Upper lobe of right lung (tissue), 1 donor: ENCODE results near the gene NAALADL2. TPM values are rescaled to one million over a fixed set of nuclear protein-coding genes. Genes with fewer than 3 reads are reported as not detected.

Experiments used
- ATAC-seq: fragments of 200-7000 bp; cut with Tn5 transposase; one replicate; pipeline ENCODE4 v1.9.1; 2020; ENCODE audit warnings: mild to moderate bottlenecking, moderate library complexity
- DNase-seq: peaks from one replicate; pipeline ENCODE4 v3.0.0-alpha.2; 2020
- H3K27ac ChIP-seq: fragments of 200-600 bp; one replicate; pipeline ENCODE4 v1.8.0; 2022
- H3K27me3 ChIP-seq: fragments of 200-600 bp; one replicate; pipeline ENCODE4 v1.8.0; 2022; ENCODE audit warnings: mild to moderate bottlenecking
- H3K36me3 ChIP-seq: fragments of 200-600 bp; one replicate; pipeline ENCODE4 v1.8.0; 2022
- H3K4me1 ChIP-seq: fragments of 200-600 bp; one replicate; pipeline ENCODE4 v1.8.0; 2022
- H3K4me3 ChIP-seq: fragments of 200-600 bp; one replicate; pipeline ENCODE4 v1.8.0; 2022; ENCODE audit warnings: mild to moderate bottlenecking
- H3K9me3 ChIP-seq: fragments of 200-600 bp; one replicate; pipeline ENCODE4 v1.8.0; 2022
- CTCF ChIP-seq: fragments of 200-600 bp; IDR thresholded peaks from one replicate; pipeline ENCODE4 v1.8.0; 2022; ENCODE audit warnings: antibody characterized with exemption
- intact Hi-C: fragments of 100-400 bp; cut with DNase I; formaldehyde crosslinking; loops from one replicate; pipeline ENCODE4 v1.11.0; 2022
- total RNA-seq: library from RNA; stranded (reverse); fragmentation: NEBNext Ultra II Directional; extraction: Animal tissue kit (Norgen Biotek cat#: 25700); gene quantifications from one replicate; pipeline ENCODE4 v1.2.1, GENCODE V29; 2021
- donor health status: DM: no; HTN: yes; CAD: no; lungs with severe emphysema.

Gene NAALADL2
- total RNA-seq, 1 donor from 2014 or later = 8.5 TPM

GRCh38 chr3:174857301-174857700, 1.8 kb upstream of the NAALADL2 start:
- Histone ChIP-seq H3K27ac (no peak overlapping the region), H3K4me1 (no peaks in the 10 kb centered on the region), H3K4me3 (no peak overlapping the region), H3K36me3 (no peaks in the 10 kb centered on the region), H3K27me3 (no peaks in the 10 kb centered on the region), H3K9me3 (no peaks in the 10 kb centered on the region)
- no peak for ATAC-seq
- DNase-seq = no peak
- intact Hi-C loops = no loop called here
- TF ChIP-seq CTCF = no peak

- no peak for DNase-seq
- intact Hi-C loops = no loop called here
- Histone ChIP-seq H3K27ac (no peak overlapping the region), H3K4me1 (no peaks in the 10 kb centered on the region), H3K9me3 (no peaks in the 10 kb centered on the region), H3K4me3 (no peak overlapping the region), H3K27me3 (no peaks in the 10 kb centered on the region), H3K36me3 (no peaks in the 10 kb centered on the region)
- no peak for ATAC-seq
- no peak for TF ChIP-seq CTCF
Observed at GRCh38 chr3:174858353-174858752, 781 bp upstream of the NAALADL2 start.

GRCh38 chr3:174859756-174860155, 622 bp downstream of the NAALADL2 start:
- Histone ChIP-seq H3K4me3 (peak overlapping the region; percentile 19), H3K27me3 (no peaks in the 10 kb centered on the region), H3K4me1 (no peaks in the 10 kb centered on the region), H3K9me3 (no peaks in the 10 kb centered on the region), H3K27ac (no peak overlapping the region), H3K36me3 (no peaks in the 10 kb centered on the region)
- DNase-seq (no peak), ATAC-seq (peak; percentile 73)
- intact Hi-C loops = no loop called here
- TF ChIP-seq CTCF = no peak

- H3K9me3 ChIP-seq = no peaks in the 10 kb centered on the region
- TF ChIP-seq CTCF = peak; percentile 29
- ATAC-seq (peak; percentile 95), DNase-seq (no peak)
- H3K27me3 ChIP-seq = no peaks in the 10 kb centered on the region
- H3K36me3 ChIP-seq = no peaks in the 10 kb centered on the region
- H3K4me3 ChIP-seq = no peak overlapping the region
- intact Hi-C loops = no loop called here
- H3K4me1 ChIP-seq = no peaks in the 10 kb centered on the region
- H3K27ac ChIP-seq = no peak overlapping the region
Observed at GRCh38 chr3:174862101-174862500, 3.0 kb downstream of the NAALADL2 start.

- Histone ChIP-seq H3K9me3 (no peaks in the 10 kb centered on the region), H3K4me1 (no peaks in the 10 kb centered on the region), H3K27me3 (no peaks in the 10 kb centered on the region), H3K27ac (no peak overlapping the region), H3K4me3 (no peak overlapping the region), H3K36me3 (no peaks in the 10 kb centered on the region)
- no peak for TF ChIP-seq CTCF
- DNase-seq (no peak), ATAC-seq (no peak)
- intact Hi-C loops = no loop called here
Observed at GRCh38 chr3:174862666-174863065, 3.5 kb downstream of the NAALADL2 start.

- H3K27ac ChIP-seq = no peak overlapping the region
- no peaks in the 10 kb centered on the region for H3K4me1 ChIP-seq
- intact Hi-C loops = no loop called here
- no peaks in the 10 kb centered on the region for H3K9me3 ChIP-seq
- no peak overlapping the region for H3K4me3 ChIP-seq
- H3K36me3 ChIP-seq = no peaks in the 10 kb centered on the region
- TF ChIP-seq CTCF = no peak
- ATAC-seq (peak; percentile 28), DNase-seq (no peak)
- H3K27me3 ChIP-seq = no peaks in the 10 kb centered on the region
Observed at GRCh38 chr3:174863488-174863887, 4.4 kb downstream of the NAALADL2 start.
